Measurements from ENCODE around the gene PGGT1B.

- no peak for TF ChIP-seq CTCF (IDR thresholded peaks at IDR 0.05)
- TF ChIP-seq POLR2AphosphoS5 (IDR thresholded peaks at IDR 0.05; ENCODE audit: insufficient read depth in 1 of 2, low read depth in 1 of 2): no peak
- TF ChIP-seq POLR2A (IDR thresholded peaks at IDR 0.05): no peak
Observed at GRCh38 chr5:115194676-115195075, 68.0 kb downstream of the PGGT1B start.
